ENCODE results near the gene SGSH.

- TF ChIP-seq, protein P1, sequence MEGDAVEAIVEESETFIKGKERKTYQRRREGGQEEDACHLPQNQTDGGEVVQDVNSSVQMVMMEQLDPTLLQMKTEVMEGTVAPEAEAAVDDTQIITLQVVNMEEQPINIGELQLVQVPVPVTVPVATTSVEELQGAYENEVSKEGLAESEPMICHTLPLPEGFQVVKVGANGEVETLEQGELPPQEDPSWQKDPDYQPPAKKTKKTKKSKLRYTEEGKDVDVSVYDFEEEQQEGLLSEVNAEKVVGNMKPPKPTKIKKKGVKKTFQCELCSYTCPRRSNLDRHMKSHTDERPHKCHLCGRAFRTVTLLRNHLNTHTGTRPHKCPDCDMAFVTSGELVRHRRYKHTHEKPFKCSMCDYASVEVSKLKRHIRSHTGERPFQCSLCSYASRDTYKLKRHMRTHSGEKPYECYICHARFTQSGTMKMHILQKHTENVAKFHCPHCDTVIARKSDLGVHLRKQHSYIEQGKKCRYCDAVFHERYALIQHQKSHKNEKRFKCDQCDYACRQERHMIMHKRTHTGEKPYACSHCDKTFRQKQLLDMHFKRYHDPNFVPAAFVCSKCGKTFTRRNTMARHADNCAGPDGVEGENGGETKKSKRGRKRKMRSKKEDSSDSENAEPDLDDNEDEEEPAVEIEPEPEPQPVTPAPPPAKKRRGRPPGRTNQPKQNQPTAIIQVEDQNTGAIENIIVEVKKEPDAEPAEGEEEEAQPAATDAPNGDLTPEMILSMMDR (conservative IDR thresholded peaks at IDR 0.05; ENCODE audit: low read length), result no peak
- no peak for TF ChIP-seq EZH2phosphoT487 (IDR thresholded peaks at IDR 0.05; ENCODE audit: borderline replicate concordance, low read depth, low read length)
Measured at GRCh38 chr17:80171681-80172080, 48.5 kb downstream of the SGSH start.
